ENCODE results near the gene FBXO11. TPM values are rescaled to one million over a fixed set of nuclear protein-coding genes. Genes with fewer than 3 reads are reported as not detected.

Gene FBXO11
- polyA plus RNA-seq, 1 of the 3 experiments (the other 2 are of a cell fraction), result 26.6 TPM

- TF ChIP-seq USF1 (IDR thresholded peaks at IDR 0.05; ENCODE audit: borderline replicate concordance, low read depth), result no peak
- no peak for TF ChIP-seq MEF2A (IDR thresholded peaks at IDR 0.05; ENCODE audit: borderline replicate concordance, low read depth)
- TF ChIP-seq EP300 (IDR thresholded peaks at IDR 0.05; ENCODE audit: borderline replicate concordance in 1 of 2, low read depth in 1 of 2, low read length in 1 of 2), result no peak
- TF ChIP-seq RCOR1 (IDR thresholded peaks at IDR 0.05; ENCODE audit: low read length), result no peak
- no peak for TF ChIP-seq EZH2phosphoT487 (IDR thresholded peaks at IDR 0.05; ENCODE audit: borderline replicate concordance, low read depth)
- no peak for TF ChIP-seq RXRA (IDR thresholded peaks at IDR 0.05; ENCODE audit: borderline replicate concordance, low read depth)
Observed at GRCh38 chr2:47747878-47748277, 158.4 kb downstream of the FBXO11 start (continued).

GRCh38 chr2:47744074-47744473 is 162.2 kb downstream of the FBXO11 start:
- peaks cover 18% of the 10 kb centered on the region for H3K27me3 ChIP-seq (ENCODE audit: insufficient read depth)
- no peaks in the 10 kb centered on the region for H3K9me2 ChIP-seq
- H3K27ac ChIP-seq (ENCODE audit: low read depth in 2 of 2, low read length in 1 of 2), result no peak overlapping the region
- no peak overlapping the region for H3K9ac ChIP-seq
- no peak for TF ChIP-seq EZH2phosphoT487 (IDR thresholded peaks at IDR 0.05; ENCODE audit: borderline replicate concordance, low read depth)
- CTCF ChIA-PET, result interaction anchor here (0.5 to 1.5 kb wide), 7 partner anchors 8 to 343 kb away, joined by 3 to 4 read pairs (median 3); no protein-coding TSS in a partner anchor
- no peaks in the 10 kb centered on the region for H3K36me3 ChIP-seq (replicated peaks in 1 of 2; ENCODE audit: control insufficient read depth in 1 of 2, insufficient read depth in 2 of 2, low read length in 1 of 2)
- H2AFZ ChIP-seq (ENCODE audit: low read depth), result no peak overlapping the region
- no peak for DNase-seq
- H3K4me2 ChIP-seq, result no peak overlapping the region
- no peaks in the 10 kb centered on the region for H4K20me1 ChIP-seq (ENCODE audit: insufficient read depth)
- 37% methylated on average over 2 of the region's 2 CpGs for WGBS (ENCODE audit: low lambda C conversion rate)
- H3K9me3 ChIP-seq, result no peaks in the 10 kb centered on the region
- H3K4me1 ChIP-seq (ENCODE audit: control insufficient read depth in 1 of 2, insufficient read depth in 2 of 2, low read depth in 1 of 2, low read length in 1 of 2), result no peaks in the 10 kb centered on the region
- no peaks in the 10 kb centered on the region for H3K79me2 ChIP-seq (ENCODE audit: insufficient read depth)
- no peaks in the 10 kb centered on the region for H3F3A ChIP-seq (replicated peaks; ENCODE audit: insufficient read depth)
- no peak overlapping the region for H3K4me3 ChIP-seq (ENCODE audit: low read depth in 2 of 2, low read length in 1 of 2)
- POLR2A ChIA-PET, result no interaction called here

GRCh38 chr2:47741637-47742036 is 164.7 kb downstream of the FBXO11 start:
- H3K9me2 ChIP-seq, result no peaks in the 10 kb centered on the region
- no peaks in the 10 kb centered on the region for H3F3A ChIP-seq (replicated peaks; ENCODE audit: insufficient read depth)
- H3K36me3 ChIP-seq (replicated peaks in 1 of 2; ENCODE audit: control insufficient read depth in 1 of 2, insufficient read depth in 2 of 2, low read length in 1 of 2), result no peaks in the 10 kb centered on the region
- DNase-seq, result no peak
- H3K4me2 ChIP-seq, result no peak overlapping the region
- WGBS (ENCODE audit: low lambda C conversion rate), result 20% methylated on average over 3 of the region's 3 CpGs
- CTCF ChIA-PET, result interaction anchor here (0.9 to 1.6 kb wide), 2 partner anchors 9 to 26 kb away, joined by 3 read pairs; no protein-coding TSS in a partner anchor
- TF ChIP-seq ZBTB33 (IDR thresholded peaks at IDR 0.05; ENCODE audit: borderline replicate concordance, low read depth) (no peak), IRF3 (IDR thresholded peaks at IDR 0.05; ENCODE audit: low read depth, low read length) (no peak), TEAD4 (IDR thresholded peaks at IDR 0.05; ENCODE audit: borderline replicate concordance, insufficient read depth) (no peak), FOXM1 (IDR thresholded peaks at IDR 0.05; ENCODE audit: low read depth) (no peak), SIN3A (IDR thresholded peaks at IDR 0.05; ENCODE audit: borderline replicate concordance, low read depth, low read length) (no peak), EZH2phosphoT487 (IDR thresholded peaks at IDR 0.05; ENCODE audit: borderline replicate concordance, low read depth) (no peak), MAX (IDR thresholded peaks at IDR 0.05; ENCODE audit: low read depth) (no peak), FOSL2 (IDR thresholded peaks at IDR 0.05; ENCODE audit: borderline replicate concordance, low read depth) (no peak), NFIC (IDR thresholded peaks at IDR 0.05; ENCODE audit: borderline replicate concordance) (no peak), EP300 (IDR thresholded peaks at IDR 0.05; ENCODE audit: borderline replicate concordance in 1 of 2, low read depth in 1 of 2, low read length in 1 of 2) (no peak), RAD21 (IDR thresholded peaks at IDR 0.05; ENCODE audit: low read length) (no peak), ELF1 (IDR thresholded peaks at IDR 0.05) (no peak), MXI1 (IDR thresholded peaks at IDR 0.05; ENCODE audit: low read depth, low read length) (no peak), JUND (IDR thresholded peaks at IDR 0.05) (no peak), GABPA (IDR thresholded peaks at IDR 0.05; ENCODE audit: low read depth) (no peak), FOXJ3 (CRISPR knock-in tag; IDR thresholded peaks at IDR 0.05) (no peak)
- H4K20me1 ChIP-seq (ENCODE audit: insufficient read depth), result no peaks in the 10 kb centered on the region
- no peaks in the 10 kb centered on the region for H3K9me3 ChIP-seq
- POLR2A ChIA-PET, result no interaction called here
- no peak overlapping the region for H3K27ac ChIP-seq (ENCODE audit: low read depth in 2 of 2, low read length in 1 of 2)
- no peak overlapping the region for H3K4me3 ChIP-seq (ENCODE audit: low read depth in 2 of 2, low read length in 1 of 2)
- H3K9ac ChIP-seq, result no peak overlapping the region
- no peak overlapping the region for H2AFZ ChIP-seq (ENCODE audit: low read depth)
- H3K4me1 ChIP-seq (ENCODE audit: control insufficient read depth in 1 of 2, insufficient read depth in 2 of 2, low read depth in 1 of 2, low read length in 1 of 2), result no peaks in the 10 kb centered on the region
- H3K27me3 ChIP-seq (ENCODE audit: insufficient read depth), result peaks cover 18% of the 10 kb centered on the region
- H3K79me2 ChIP-seq (ENCODE audit: insufficient read depth), result no peaks in the 10 kb centered on the region

All from SK-N-SH (cell line).